ENCODE data around the gene AP1S1. TPM values are rescaled to one million over a fixed set of nuclear protein-coding genes. Genes with fewer than 3 reads are reported as not detected.

The AP1S1 gene
- total RNA-seq, 1 experiment from 2014 or later, result 227 TPM

DNA sequence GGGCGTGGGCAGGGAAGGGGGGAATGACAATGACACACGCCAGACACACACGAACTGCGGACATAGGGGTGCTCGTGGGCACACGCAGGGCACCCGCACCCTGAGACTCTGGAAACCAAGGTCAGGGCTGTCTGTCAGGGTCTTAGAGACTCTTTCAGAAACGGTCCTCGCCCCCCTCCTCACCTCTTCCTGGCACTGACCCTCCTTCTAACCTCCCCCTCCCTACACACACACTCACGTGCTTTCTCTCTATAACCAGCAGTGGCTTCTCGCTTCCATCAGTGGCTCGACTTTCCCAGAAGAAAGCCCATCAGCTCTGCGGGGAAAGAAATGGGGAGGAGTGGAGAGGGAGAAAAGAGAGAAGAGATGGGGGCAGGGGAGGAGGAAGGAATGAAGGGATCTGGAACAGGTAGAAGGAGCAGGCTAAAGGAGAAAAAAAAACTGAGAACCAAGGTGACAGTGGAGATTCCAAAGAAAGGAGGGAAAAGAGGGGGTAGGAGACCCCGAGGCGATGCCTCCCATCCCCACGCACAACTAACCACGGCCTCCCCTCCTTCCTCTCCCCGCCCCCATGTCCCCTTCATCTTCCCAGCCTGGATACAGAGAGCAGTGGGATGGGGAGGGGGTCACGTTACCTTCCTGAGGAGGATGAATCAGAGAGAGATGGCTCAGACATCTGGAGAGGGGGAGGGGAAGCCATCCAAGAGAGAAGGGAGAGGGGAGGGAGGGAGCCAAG, 12.8 kb downstream of the AP1S1 start:
- Histone ChIP-seq H3K79me2 (ENCODE audit: low read depth) (peaks cover 6% of the 10 kb centered on the region; the same call in 1 of the 2 replicates), H3K9me3 (ENCODE audit: insufficient read depth, low read depth) (no peaks in the 10 kb centered on the region), H3K4me2 (no peak overlapping the region), H3K27me3 (ENCODE audit: insufficient read depth, low read depth) (peaks cover 43% of the 10 kb centered on the region), H3K36me3 (ENCODE audit: low read depth) (no peaks in the 10 kb centered on the region), H2AFZ (no peak overlapping the region), H3K4me3 (no peak overlapping the region), H4K20me1 (ENCODE audit: insufficient read depth) (peaks cover 7% of the 10 kb centered on the region; the same call in 1 of the 2 replicates), H3F3A (ENCODE audit: insufficient read depth, low read depth) (peaks cover 24% of the 10 kb centered on the region), H3K9me2 (ENCODE audit: insufficient read depth) (no peaks in the 10 kb centered on the region), H3K4me1 (replicated peaks; ENCODE audit: insufficient read depth) (peaks cover 30% of the 10 kb centered on the region), H3K27ac (no peak overlapping the region)
- ChIA-PET POLR2A (ENCODE audit: unreplicated experiment) (interaction anchor here (0.6 kb wide), 1 partner anchor 336 kb away, joined by 4 read pairs; no protein-coding TSS in a partner anchor), CTCF (interaction anchor here (0.6 to 0.7 kb wide), 2 partner anchors 39 to 124 kb away, joined by 8 to 11 read pairs; no protein-coding TSS in a partner anchor)
- DNase-seq, result no peak
- BruUV-seq (replicated peaks), result no TSS peak
- TF ChIP-seq EZH2 (IDR thresholded peaks at IDR 0.05; ENCODE audit: low read depth), result no peak
- TF ChIP-seq, protein P1, sequence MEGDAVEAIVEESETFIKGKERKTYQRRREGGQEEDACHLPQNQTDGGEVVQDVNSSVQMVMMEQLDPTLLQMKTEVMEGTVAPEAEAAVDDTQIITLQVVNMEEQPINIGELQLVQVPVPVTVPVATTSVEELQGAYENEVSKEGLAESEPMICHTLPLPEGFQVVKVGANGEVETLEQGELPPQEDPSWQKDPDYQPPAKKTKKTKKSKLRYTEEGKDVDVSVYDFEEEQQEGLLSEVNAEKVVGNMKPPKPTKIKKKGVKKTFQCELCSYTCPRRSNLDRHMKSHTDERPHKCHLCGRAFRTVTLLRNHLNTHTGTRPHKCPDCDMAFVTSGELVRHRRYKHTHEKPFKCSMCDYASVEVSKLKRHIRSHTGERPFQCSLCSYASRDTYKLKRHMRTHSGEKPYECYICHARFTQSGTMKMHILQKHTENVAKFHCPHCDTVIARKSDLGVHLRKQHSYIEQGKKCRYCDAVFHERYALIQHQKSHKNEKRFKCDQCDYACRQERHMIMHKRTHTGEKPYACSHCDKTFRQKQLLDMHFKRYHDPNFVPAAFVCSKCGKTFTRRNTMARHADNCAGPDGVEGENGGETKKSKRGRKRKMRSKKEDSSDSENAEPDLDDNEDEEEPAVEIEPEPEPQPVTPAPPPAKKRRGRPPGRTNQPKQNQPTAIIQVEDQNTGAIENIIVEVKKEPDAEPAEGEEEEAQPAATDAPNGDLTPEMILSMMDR (conservative IDR thresholded peaks at IDR 0.05), result no peak
- intact Hi-C loops (cut with micrococcal nuclease; ENCODE audit: unreplicated experiment), result no loop called here

DNA sequence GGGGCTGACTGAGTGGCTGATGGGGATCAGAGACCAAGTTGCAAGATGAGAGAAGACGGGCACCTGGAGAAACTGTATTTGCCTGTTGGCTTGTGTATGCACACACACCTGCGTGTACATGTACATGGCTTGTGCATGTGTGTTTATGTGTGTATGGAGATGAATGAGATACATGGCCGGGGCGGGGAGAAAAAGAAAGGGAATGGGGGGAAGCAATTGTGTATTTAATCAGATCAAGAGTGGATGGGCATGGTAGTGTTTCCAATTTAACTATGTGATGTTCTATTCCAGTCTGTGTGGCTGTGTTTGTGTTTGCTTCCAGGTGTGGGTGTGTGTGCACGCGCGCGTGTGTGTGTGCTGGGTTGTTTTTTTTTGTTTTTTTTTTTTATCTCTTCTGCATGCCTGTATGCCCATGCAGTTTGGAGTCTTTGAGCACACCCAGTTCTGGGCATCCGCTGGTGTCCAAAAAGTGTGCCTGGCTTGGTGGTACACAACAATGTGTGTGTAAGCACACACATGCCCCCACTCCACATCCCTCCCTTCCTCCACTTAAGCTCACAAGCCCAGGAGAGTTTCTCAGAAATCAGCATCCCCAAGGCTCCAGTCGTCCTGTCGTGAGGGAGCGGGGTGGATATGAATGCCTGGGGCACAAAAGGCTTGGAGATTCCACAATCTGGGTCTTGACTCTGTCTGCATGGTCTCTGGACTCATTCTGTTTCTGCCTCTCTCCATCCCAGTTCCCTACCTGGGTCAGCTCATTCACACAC, 13.6 kb downstream of the AP1S1 start:
- peaks cover 50% of the 10 kb centered on the region for H3K27me3 ChIP-seq (ENCODE audit: insufficient read depth, low read depth)
- no peak overlapping the region for H3K4me2 ChIP-seq
- no peaks in the 10 kb centered on the region for H3K9me2 ChIP-seq (ENCODE audit: insufficient read depth)
- H3F3A ChIP-seq (ENCODE audit: insufficient read depth, low read depth), result peaks cover 17% of the 10 kb centered on the region; the same call in 1 of the 2 replicates
- DNase-seq, result no peak
- TF ChIP-seq EZH2 (IDR thresholded peaks at IDR 0.05; ENCODE audit: low read depth), result no peak
- TF ChIP-seq, protein P1 (conservative IDR thresholded peaks at IDR 0.05), result no peak
- CTCF ChIA-PET, result interaction anchor here (0.6 kb wide), 1 partner anchor 448 kb away, joined by 4 read pairs; no protein-coding TSS in a partner anchor
- H3K36me3 ChIP-seq (ENCODE audit: low read depth), result no peaks in the 10 kb centered on the region
- H3K27ac ChIP-seq, result no peak overlapping the region
- no peak overlapping the region for H3K4me3 ChIP-seq
- POLR2A ChIA-PET (ENCODE audit: unreplicated experiment), result no interaction called here
- H2AFZ ChIP-seq, result no peak overlapping the region
- no TSS peak for BruUV-seq (replicated peaks)
- H4K20me1 ChIP-seq (ENCODE audit: insufficient read depth), result peaks cover 7% of the 10 kb centered on the region; the same call in 1 of the 2 replicates
- peaks cover 6% of the 10 kb centered on the region; the same call in 1 of the 2 replicates for H3K79me2 ChIP-seq (ENCODE audit: low read depth)
- intact Hi-C loops (cut with micrococcal nuclease; ENCODE audit: unreplicated experiment), result no loop called here
- H3K4me1 ChIP-seq (replicated peaks; ENCODE audit: insufficient read depth), result peaks cover 28% of the 10 kb centered on the region
- no peaks in the 10 kb centered on the region for H3K9me3 ChIP-seq (ENCODE audit: insufficient read depth, low read depth)

DNA sequence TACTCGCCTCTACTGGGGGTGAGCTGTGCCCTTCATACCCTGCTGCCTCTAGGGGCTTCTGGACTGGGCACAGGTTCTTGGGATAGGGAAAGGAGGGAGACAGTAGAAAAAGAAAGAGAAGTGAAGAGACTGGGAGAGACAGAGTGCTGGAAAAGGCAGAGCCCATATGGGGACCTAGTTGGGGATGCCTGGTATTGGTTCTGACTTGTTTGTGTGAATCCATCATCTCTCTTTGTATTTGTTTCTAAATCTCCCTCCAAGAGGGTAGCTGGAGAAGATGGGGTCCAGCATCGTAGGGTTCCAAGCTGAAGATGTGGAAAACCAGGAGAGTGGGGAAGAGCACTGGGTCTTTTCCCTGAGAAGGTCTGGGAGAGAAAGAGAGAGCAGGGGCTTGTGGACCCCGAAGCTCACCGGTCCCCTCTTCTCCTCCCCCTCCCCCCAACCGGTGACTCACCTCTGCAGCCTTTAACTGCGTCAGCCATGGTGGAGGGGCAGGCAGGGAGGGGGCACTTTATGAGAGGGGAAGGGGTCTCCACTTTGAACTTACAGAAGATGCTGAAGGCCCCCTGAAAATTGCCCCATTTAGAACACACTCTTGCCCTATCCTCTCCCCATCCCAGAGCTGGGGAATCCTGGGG, 14.3 kb downstream of the AP1S1 start:
- no peak overlapping the region for H3K4me3 ChIP-seq
- no peak for DNase-seq
- H3K27ac ChIP-seq, result no peak overlapping the region
- H3F3A ChIP-seq (ENCODE audit: insufficient read depth, low read depth), result peaks cover 15% of the 10 kb centered on the region; the same call in 1 of the 2 replicates
- peaks cover 35% of the 10 kb centered on the region for H3K4me1 ChIP-seq (replicated peaks; ENCODE audit: insufficient read depth)
- peaks cover 6% of the 10 kb centered on the region; the same call in 1 of the 2 replicates for H3K79me2 ChIP-seq (ENCODE audit: low read depth)
- no peak overlapping the region for H3K4me2 ChIP-seq
- H3K9me2 ChIP-seq (ENCODE audit: insufficient read depth), result no peaks in the 10 kb centered on the region
- peaks cover 7% of the 10 kb centered on the region; the same call in 1 of the 2 replicates for H4K20me1 ChIP-seq (ENCODE audit: insufficient read depth)
- no peaks in the 10 kb centered on the region for H3K9me3 ChIP-seq (ENCODE audit: insufficient read depth, low read depth)
- ChIA-PET CTCF (interaction anchor here (0.6 kb wide), 1 partner anchor 449 kb away, joined by 4 read pairs; no protein-coding TSS in a partner anchor), POLR2A (ENCODE audit: unreplicated experiment) (no interaction called here)
- no peaks in the 10 kb centered on the region for H3K36me3 ChIP-seq (ENCODE audit: low read depth)
- peaks cover 55% of the 10 kb centered on the region for H3K27me3 ChIP-seq (ENCODE audit: insufficient read depth, low read depth)
- no TSS peak for BruUV-seq (replicated peaks)
- TF ChIP-seq, protein P1 (conservative IDR thresholded peaks at IDR 0.05), result no peak
- TF ChIP-seq EZH2 (IDR thresholded peaks at IDR 0.05; ENCODE audit: low read depth), result no peak
- intact Hi-C loops (cut with micrococcal nuclease; ENCODE audit: unreplicated experiment), result no loop called here
- H2AFZ ChIP-seq, result no peak overlapping the region
